Measurements from ENCODE around the gene CDK17. TPM values are rescaled to one million over a fixed set of nuclear protein-coding genes. Genes with fewer than 3 reads are reported as not detected.

The CDK17 gene
- total and polyA plus RNA-seq, 4 donors = 13.7 to 130 (median 29.1) TPM

DNA sequence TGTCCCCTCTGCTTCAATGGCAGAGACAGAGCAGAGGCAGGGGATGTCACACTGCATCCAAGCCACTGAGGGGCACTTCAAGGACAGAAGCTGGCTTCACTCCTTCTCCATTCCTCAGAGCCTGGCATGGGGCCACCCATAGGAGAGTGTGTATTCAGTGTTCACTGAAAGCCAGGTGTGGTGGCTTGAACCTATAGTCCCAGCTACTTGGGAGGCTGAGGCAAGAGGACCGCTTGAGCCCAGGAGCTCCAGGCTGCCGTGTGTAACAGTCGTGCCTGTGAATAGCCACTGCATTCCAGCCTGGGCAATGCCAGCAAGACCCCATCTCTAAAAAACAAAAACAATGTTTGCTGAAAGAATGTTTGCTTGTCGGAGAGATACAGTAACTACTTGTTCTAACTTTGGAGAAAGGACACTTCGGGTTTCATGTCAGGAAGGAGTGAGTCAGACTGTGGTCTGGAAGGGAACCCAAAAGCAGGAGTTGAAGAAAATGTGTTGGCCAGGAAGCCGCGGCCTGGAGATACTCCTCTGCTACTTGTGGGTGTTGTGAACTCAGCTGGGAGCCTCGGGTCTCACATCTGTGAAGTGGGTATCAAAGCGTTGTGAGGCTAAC is 162.7 kb downstream of the CDK17 start:
- TF ChIP-seq, protein P1, sequence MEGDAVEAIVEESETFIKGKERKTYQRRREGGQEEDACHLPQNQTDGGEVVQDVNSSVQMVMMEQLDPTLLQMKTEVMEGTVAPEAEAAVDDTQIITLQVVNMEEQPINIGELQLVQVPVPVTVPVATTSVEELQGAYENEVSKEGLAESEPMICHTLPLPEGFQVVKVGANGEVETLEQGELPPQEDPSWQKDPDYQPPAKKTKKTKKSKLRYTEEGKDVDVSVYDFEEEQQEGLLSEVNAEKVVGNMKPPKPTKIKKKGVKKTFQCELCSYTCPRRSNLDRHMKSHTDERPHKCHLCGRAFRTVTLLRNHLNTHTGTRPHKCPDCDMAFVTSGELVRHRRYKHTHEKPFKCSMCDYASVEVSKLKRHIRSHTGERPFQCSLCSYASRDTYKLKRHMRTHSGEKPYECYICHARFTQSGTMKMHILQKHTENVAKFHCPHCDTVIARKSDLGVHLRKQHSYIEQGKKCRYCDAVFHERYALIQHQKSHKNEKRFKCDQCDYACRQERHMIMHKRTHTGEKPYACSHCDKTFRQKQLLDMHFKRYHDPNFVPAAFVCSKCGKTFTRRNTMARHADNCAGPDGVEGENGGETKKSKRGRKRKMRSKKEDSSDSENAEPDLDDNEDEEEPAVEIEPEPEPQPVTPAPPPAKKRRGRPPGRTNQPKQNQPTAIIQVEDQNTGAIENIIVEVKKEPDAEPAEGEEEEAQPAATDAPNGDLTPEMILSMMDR (IDR thresholded peaks at IDR 0.05; ENCODE audit: control extremely low read depth, extremely low read depth) = no peak
- peaks cover 0 to 12% (median under 1%) of the 10 kb centered on the region in 4 donors for H3K36me3 ChIP-seq (ENCODE audit: control insufficient read depth in 4 of 4, insufficient read depth in 4 of 4, low read length in 4 of 4)
- WGBS, 2 donors = 24 to 35% methylated on average over 9 of the region's 9 CpGs
- peak overlapping the region; percentile 58 to 74 for H3K27ac ChIP-seq (ENCODE audit: low read depth in 1 of 2, low read length in 1 of 2)
- H3K4me3 ChIP-seq = no peak overlapping the region
- H3K9ac ChIP-seq (ENCODE audit: insufficient read depth in 1 of 2, low read length in 2 of 2) = no peak overlapping the region
- H3K27me3 ChIP-seq (ENCODE audit: control insufficient read depth in 3 of 3, insufficient read depth in 3 of 3, low read length in 2 of 3) = no peaks in the 10 kb centered on the region
- H3K4me1 ChIP-seq (ENCODE audit: control insufficient read depth in 5 of 5, insufficient read depth in 5 of 5, low read length in 5 of 5) = peaks cover 0 to 51% (median 28%) of the 10 kb centered on the region in 5 donors
- no peak for ATAC-seq (ENCODE audit: insufficient read depth, low FRiP score)
- DNase-seq = no peak
- H3K9me3 ChIP-seq (ENCODE audit: control insufficient read depth in 4 of 4, insufficient read depth in 3 of 4, low read length in 3 of 4) = no peaks in the 10 kb centered on the region

DNA sequence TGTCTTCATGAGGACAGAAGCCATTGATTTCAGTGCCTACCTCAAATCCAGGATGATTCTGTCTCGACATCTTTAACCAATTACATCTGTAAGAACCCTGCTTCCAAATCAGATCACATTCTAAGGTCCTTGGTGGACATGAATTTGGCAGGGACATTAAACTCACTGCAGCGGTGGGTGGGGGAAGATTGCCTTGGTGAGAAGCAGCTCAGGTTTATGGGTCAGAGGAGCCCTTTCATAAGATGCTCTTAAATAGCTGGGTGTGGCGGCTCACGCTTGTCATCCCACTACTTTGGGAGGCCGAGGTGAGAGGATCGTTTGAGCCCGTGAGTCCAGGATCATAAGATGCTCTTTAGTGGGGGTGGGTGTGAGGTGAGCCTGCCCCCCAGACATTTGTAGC is 163.2 kb downstream of the CDK17 start:
- no peak for DNase-seq
- TF ChIP-seq, protein P1 (IDR thresholded peaks at IDR 0.05; ENCODE audit: control extremely low read depth, extremely low read depth) = no peak
- Histone ChIP-seq H3K9ac (ENCODE audit: insufficient read depth in 1 of 2, low read length in 2 of 2) (no peak overlapping the region), H3K4me1 (ENCODE audit: control insufficient read depth in 5 of 5, insufficient read depth in 5 of 5, low read length in 5 of 5) (peaks cover 0 to 48% (median 27%) of the 10 kb centered on the region in 5 donors), H3K9me3 (ENCODE audit: control insufficient read depth in 4 of 4, insufficient read depth in 3 of 4, low read length in 3 of 4) (no peaks in the 10 kb centered on the region), H3K36me3 (ENCODE audit: control insufficient read depth in 4 of 4, insufficient read depth in 4 of 4, low read length in 4 of 4) (peaks cover 0 to 12% (median under 1%) of the 10 kb centered on the region in 4 donors), H3K27ac (ENCODE audit: low read depth in 1 of 2, low read length in 1 of 2) (peak overlapping the region; percentile 58 to 74), H3K4me3 (no peak overlapping the region), H3K27me3 (ENCODE audit: control insufficient read depth in 3 of 3, insufficient read depth in 3 of 3, low read length in 2 of 3) (no peaks in the 10 kb centered on the region)
- ATAC-seq (ENCODE audit: insufficient read depth, low FRiP score) = no peak
- 88 to 93% methylated on average over 7 of the region's 7 CpGs for WGBS, 2 donors

DNA sequence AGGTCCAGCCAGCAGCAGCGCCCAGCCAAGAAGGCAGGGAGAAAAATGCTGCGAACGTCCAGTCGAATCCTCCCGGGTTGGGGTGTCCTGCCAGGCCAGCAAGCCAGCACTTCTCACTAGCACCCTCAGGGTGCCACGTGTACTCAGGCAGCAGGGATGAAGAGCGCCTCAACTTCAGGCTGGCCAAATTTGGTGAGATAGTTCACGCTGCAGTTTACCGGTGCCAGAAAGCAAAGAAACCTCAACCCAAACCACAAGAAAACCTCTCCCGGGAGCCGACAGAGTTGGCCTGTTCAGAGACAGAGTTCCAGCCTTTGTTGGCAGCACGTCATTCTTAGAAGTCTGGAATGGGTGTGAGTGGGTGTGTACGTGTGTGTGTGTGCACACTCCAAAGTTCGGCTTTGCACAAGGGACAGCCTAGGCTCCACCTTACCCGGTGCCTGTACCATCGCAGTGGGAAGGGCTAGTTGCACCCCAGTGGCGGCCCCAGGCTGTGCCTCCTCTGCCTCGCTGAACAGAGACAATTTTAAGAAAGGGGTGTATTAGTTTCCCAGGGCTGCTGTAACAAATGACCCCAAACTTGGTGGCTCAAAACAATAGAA is 163.9 kb downstream of the CDK17 start:
- H3K4me3 ChIP-seq = no peak overlapping the region
- H3K36me3 ChIP-seq (ENCODE audit: control insufficient read depth in 4 of 4, insufficient read depth in 4 of 4, low read length in 4 of 4) = peaks cover 0 to 9% (median under 1%) of the 10 kb centered on the region in 4 donors
- H3K9me3 ChIP-seq (ENCODE audit: control insufficient read depth in 4 of 4, insufficient read depth in 3 of 4, low read length in 3 of 4) = no peaks in the 10 kb centered on the region
- no peaks in the 10 kb centered on the region for H3K27me3 ChIP-seq (ENCODE audit: control insufficient read depth in 3 of 3, insufficient read depth in 3 of 3, low read length in 2 of 3)
- peak overlapping the region in 1 of 2 donors; percentile 32 for H3K27ac ChIP-seq (ENCODE audit: low read depth in 1 of 2, low read length in 1 of 2)
- peaks cover 0 to 48% (median 25%) of the 10 kb centered on the region in 5 donors for H3K4me1 ChIP-seq (ENCODE audit: control insufficient read depth in 5 of 5, insufficient read depth in 5 of 5, low read length in 5 of 5)
- 65 to 69% methylated on average over 18 of the region's 18 CpGs for WGBS, 2 donors
- no peak for ATAC-seq (ENCODE audit: insufficient read depth, low FRiP score)
- H3K9ac ChIP-seq (ENCODE audit: insufficient read depth in 1 of 2, low read length in 2 of 2) = no peak overlapping the region
- TF ChIP-seq, protein P1 (IDR thresholded peaks at IDR 0.05; ENCODE audit: control extremely low read depth, extremely low read depth) = no peak
- no peak for DNase-seq

Data from lung (tissue), 12 donors.